ENCODE data around the gene ALDH3A2.

Gene ALDH3A2

GRCh38 chr17:19718041-19718612, 69.6 kb downstream of the ALDH3A2 start:
- no peaks in the 10 kb centered on the region for H3K36me3 ChIP-seq (ENCODE audit: control insufficient read depth in 2 of 2, insufficient read depth in 1 of 2, low read length in 2 of 2)
- ChIA-PET POLR2A (interaction anchor here (0.6 to 1.1 kb wide), 3 partner anchors 10 to 425 kb away, joined by 3 to 4 read pairs (median 3); partner anchors contain the start of gene ALDH3A2), CTCF (interaction anchor here (0.6 to 1.6 kb wide), 9 partner anchors 27 to 396 kb away, joined by 3 to 6 read pairs (median 4); partner anchors contain the start of gene B9D1)
- H3K4me3 ChIP-seq (ENCODE audit: low read depth, low read length), result no peak overlapping the region
- no peaks in the 10 kb centered on the region for H3K4me1 ChIP-seq (ENCODE audit: control insufficient read depth, insufficient read depth, low read length)
- TF ChIP-seq ZNF239 (tag by site-specific recombination; IDR thresholded peaks at IDR 0.05) (no peak), ZNF24 (tag by site-specific recombination; IDR thresholded peaks at IDR 0.05) (no peak), ZNF19 (tag by site-specific recombination; IDR thresholded peaks at IDR 0.05; ENCODE audit: low read depth) (no peak), ZNF623 (tag by site-specific recombination; IDR thresholded peaks at IDR 0.05) (no peak), ZBTB48 (tag by site-specific recombination; IDR thresholded peaks at IDR 0.05) (no peak), ZNF768 (tag by site-specific recombination; IDR thresholded peaks at IDR 0.05) (no peak), TCF7L2 (IDR thresholded peaks at IDR 0.05; ENCODE audit: borderline replicate concordance, low read depth, low read length) (no peak), INSM2 (tag by site-specific recombination; IDR thresholded peaks at IDR 0.05) (no peak), SP3 (tag by site-specific recombination; IDR thresholded peaks at IDR 0.05) (no peak), SALL2 (tag by site-specific recombination; IDR thresholded peaks at IDR 0.05; ENCODE audit: borderline replicate concordance) (no peak)
- no peak overlapping the region for H3K27ac ChIP-seq (ENCODE audit: extremely low read depth, low read depth, low read length)
- no peaks in the 10 kb centered on the region for H3K9me3 ChIP-seq (ENCODE audit: control insufficient read depth, insufficient read depth, low read depth, low read length)

DNA sequence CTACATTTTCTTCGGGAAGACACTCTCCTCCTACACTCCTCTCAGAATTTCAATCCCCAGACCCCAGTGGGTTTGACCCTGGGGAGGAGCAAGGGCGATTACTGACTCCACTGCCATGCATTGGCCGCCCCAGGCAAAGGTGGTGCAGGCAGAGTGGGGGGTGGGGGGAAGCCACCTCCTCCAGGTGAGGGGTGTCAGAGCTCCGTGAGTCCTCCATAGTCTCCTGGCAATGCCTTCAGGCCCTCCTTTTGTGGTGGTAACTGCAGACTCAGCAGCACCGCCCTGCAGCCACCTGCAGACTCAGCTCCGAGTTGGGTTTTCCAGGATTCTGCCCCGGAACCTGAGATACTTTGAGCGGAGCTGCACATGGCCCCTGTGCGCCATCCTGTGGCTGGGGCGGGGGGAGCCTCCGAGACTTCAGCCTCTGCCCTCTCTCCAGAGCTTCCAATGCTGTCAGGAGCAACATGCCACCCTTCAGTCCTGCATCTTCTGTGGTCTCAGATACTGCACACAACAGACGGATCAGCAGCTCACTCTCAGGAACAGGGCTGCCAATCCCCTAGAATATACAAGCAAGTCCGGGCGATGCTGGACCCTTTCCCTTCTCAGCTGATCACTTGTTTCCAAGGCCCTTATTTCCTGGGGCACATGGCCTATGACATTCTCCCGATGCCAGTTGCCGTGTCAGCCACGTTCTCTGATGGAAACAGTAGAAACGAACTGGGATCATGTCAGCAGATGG, 70.2 kb downstream of the ALDH3A2 start:
- H3K4me1 ChIP-seq (ENCODE audit: control insufficient read depth, insufficient read depth, low read length), result no peaks in the 10 kb centered on the region
- no peak overlapping the region for H3K27ac ChIP-seq (ENCODE audit: extremely low read depth, low read depth, low read length)
- no peak for TF ChIP-seq IKZF3 (tag by site-specific recombination; IDR thresholded peaks at IDR 0.05)
- peak; percentile 59 for TF ChIP-seq ZNF654 (tag by site-specific recombination; IDR thresholded peaks at IDR 0.05; ENCODE audit: low read depth)
- TF ChIP-seq ZNF302 (tag by site-specific recombination; IDR thresholded peaks at IDR 0.05; ENCODE audit: low read depth), result no peak
- TF ChIP-seq ZNF223 (tag by site-specific recombination; IDR thresholded peaks at IDR 0.05), result peak; percentile 84
- no peak for TF ChIP-seq ZNF202 (tag by site-specific recombination; IDR thresholded peaks at IDR 0.05; ENCODE audit: borderline replicate concordance)
- 0 out of 2 replicates have a peak, but pooled peaks have one; percentile 18 for TF ChIP-seq CTCF (tag by site-specific recombination; IDR thresholded peaks at IDR 0.05)
- TF ChIP-seq ZNF596 (tag by site-specific recombination; IDR thresholded peaks at IDR 0.05), result no peak
- CTCF ChIA-PET, result interaction anchor here (0.6 to 1.6 kb wide), 11 partner anchors 9 to 396 kb away, joined by 3 to 6 read pairs (median 4); partner anchors contain the start of gene B9D1
- no peaks in the 10 kb centered on the region for H3K36me3 ChIP-seq (ENCODE audit: control insufficient read depth in 2 of 2, insufficient read depth in 1 of 2, low read length in 2 of 2)
- H3K9me3 ChIP-seq (ENCODE audit: control insufficient read depth, insufficient read depth, low read depth, low read length), result no peaks in the 10 kb centered on the region
- POLR2A ChIA-PET, result interaction anchor here (0.6 to 1.1 kb wide), 4 partner anchors 9 to 426 kb away, joined by 3 to 4 read pairs (median 3); partner anchors contain the start of gene ALDH3A2
- no peak overlapping the region for H3K4me3 ChIP-seq (ENCODE audit: low read depth, low read length)
